ENCODE measurements around the gene C1orf87. TPM values are rescaled to one million over a fixed set of nuclear protein-coding genes. Genes with fewer than 3 reads are reported as not detected.

Gene C1orf87
- total RNA-seq, 1 donor from 2014 or later: not detected

GRCh38 chr1:59945790-59946189, 127.8 kb downstream of the C1orf87 start:
- no peak for DNase-seq

Other genes starting within 250 kb of the C1orf87 start
- gene CYP2J2, start 147.0 kb downstream of the C1orf87 start, total RNA-seq: 0.37 TPM in 1 of 2 replicates, not detected in the other